Adrenal gland (tissue), 5 donors: ENCODE results near the gene GOLT1A.

ENCODE experiments used
- POLR2A ChIP-seq, 2 donors: fragments of 450-650 bp; IDR thresholded peaks; one replicate each; pipeline ENCODE4 v1.6.1; 2017; ENCODE audit warnings: antibody characterized with exemption in 2 of 2, mild to moderate bottlenecking in 2 of 2, moderate library complexity in 1 of 2
- TF ChIP-seq, protein P1 (sequence below), 6 experiments: fragments of 450-650 bp in 4 of 6; fragments of 200-600 bp in 2 of 6; sonication (generic) in 1 of 6; IDR thresholded peaks; 1 replicate in 5 of 6; 2 replicates in 1 of 6; pipeline versions ENCODE4 v1.5.1 to v1.8.0; 2016 to 2021; ENCODE audit warnings: antibody characterized with exemption in 6 of 6, mild to moderate bottlenecking in 2 of 6, moderate library complexity in 1 of 6
- donor health status: DM: no; HTN: no; CAD: no.

GRCh38 chr1:204153667-204154066 lies 60.1 kb downstream of the GOLT1A start:
- TF ChIP-seq, protein P1, sequence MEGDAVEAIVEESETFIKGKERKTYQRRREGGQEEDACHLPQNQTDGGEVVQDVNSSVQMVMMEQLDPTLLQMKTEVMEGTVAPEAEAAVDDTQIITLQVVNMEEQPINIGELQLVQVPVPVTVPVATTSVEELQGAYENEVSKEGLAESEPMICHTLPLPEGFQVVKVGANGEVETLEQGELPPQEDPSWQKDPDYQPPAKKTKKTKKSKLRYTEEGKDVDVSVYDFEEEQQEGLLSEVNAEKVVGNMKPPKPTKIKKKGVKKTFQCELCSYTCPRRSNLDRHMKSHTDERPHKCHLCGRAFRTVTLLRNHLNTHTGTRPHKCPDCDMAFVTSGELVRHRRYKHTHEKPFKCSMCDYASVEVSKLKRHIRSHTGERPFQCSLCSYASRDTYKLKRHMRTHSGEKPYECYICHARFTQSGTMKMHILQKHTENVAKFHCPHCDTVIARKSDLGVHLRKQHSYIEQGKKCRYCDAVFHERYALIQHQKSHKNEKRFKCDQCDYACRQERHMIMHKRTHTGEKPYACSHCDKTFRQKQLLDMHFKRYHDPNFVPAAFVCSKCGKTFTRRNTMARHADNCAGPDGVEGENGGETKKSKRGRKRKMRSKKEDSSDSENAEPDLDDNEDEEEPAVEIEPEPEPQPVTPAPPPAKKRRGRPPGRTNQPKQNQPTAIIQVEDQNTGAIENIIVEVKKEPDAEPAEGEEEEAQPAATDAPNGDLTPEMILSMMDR (IDR thresholded peaks at IDR 0.05) = no peak
- TF ChIP-seq POLR2A (IDR thresholded peaks at IDR 0.05) = no peak
